OCI-LY3 (cell line): ENCODE data around the gene LPCAT3.

Experiments used
- H2AFZ ChIP-seq: fragments of 200-600, 300-600 bp; shearing (Covaris generic); 2 replicates; pipeline ENCODE4 v1.6.0; 2014; ENCODE audit warnings: antibody characterized with exemption, low read depth, low read length
- H3K27ac ChIP-seq: fragments of 200-600, 300-600 bp; sonication (generic); 2 replicates; pipeline ENCODE4 v1.5.1; 2014; ENCODE audit warnings: mild to moderate bottlenecking, low read length, moderate library complexity, mixed read lengths
- H3K27me3 ChIP-seq: fragments of 200-600, 300-600 bp; sonication (generic); 2 replicates; pipeline ENCODE4 v1.6.1; 2014; ENCODE audit warnings: low read depth, low read length, mixed read lengths
- H3K36me3 ChIP-seq: fragments of 200-600, 300-600 bp; sonication (generic); replicated peaks from 2 replicates; pipeline ENCODE3; 2014; ENCODE audit warnings: low read depth, low read length, mixed read lengths
- H3K4me1 ChIP-seq: fragments of 300-600, 200-600 bp; sonication (generic); 2 replicates; pipeline ENCODE4 v1.6.1; 2014; ENCODE audit warnings: low read length, mixed read lengths
- H3K4me2 ChIP-seq: fragments of 200-600, 300-600 bp; sonication (generic); 2 replicates; pipeline ENCODE4 v1.6.1; 2014; ENCODE audit warnings: low read length, mixed read lengths
- H3K4me3 ChIP-seq: fragments of 300-600, 200-600 bp; sonication (generic); 2 replicates; pipeline ENCODE4 v1.5.1; 2014; ENCODE audit warnings: antibody characterized with exemption, mild to moderate bottlenecking, low read length, moderate library complexity
- H3K79me2 ChIP-seq: fragments of 300-600, 200-600 bp; shearing (Covaris generic); 2 replicates; pipeline ENCODE4 v1.6.1; 2014; ENCODE audit warnings: mild to moderate bottlenecking, low read length, mixed read lengths
- H3K9ac ChIP-seq: fragments of 300-600, 200-600 bp; shearing (Covaris generic); 2 replicates; pipeline ENCODE4 v1.6.0; 2014; ENCODE audit warnings: mild to moderate bottlenecking, low read length, moderate library complexity
- H3K9me3 ChIP-seq: fragments of 200-600, 300-600 bp; shearing (Covaris generic); 2 replicates; pipeline ENCODE4 v1.6.1; 2014; ENCODE audit warnings: low read length, mixed read lengths; ENCODE audit not compliant: insufficient read depth
- H4K20me1 ChIP-seq: fragments of 200-600, 300-600 bp; sonication (generic); 2 replicates; pipeline ENCODE4 v1.6.1; 2016; ENCODE audit warnings: low read length, mixed read lengths; ENCODE audit not compliant: insufficient read depth
- EZH2phosphoT487 ChIP-seq: fragments of 200-600 bp; shearing (Covaris generic); IDR thresholded peaks from 2 replicates; pipeline ENCODE4 v1.6.1; 2018; ENCODE audit warnings: antibody characterized with exemption, mixed run types, low read depth
- TF ChIP-seq, protein P1 (sequence below): fragments of 200-600, 300-600 bp; sonication (generic); IDR thresholded peaks from 2 replicates; pipeline ENCODE4 v1.5.1; 2014; ENCODE audit warnings: antibody characterized with exemption, low read length, low read depth

LPCAT3 gene

DNA sequence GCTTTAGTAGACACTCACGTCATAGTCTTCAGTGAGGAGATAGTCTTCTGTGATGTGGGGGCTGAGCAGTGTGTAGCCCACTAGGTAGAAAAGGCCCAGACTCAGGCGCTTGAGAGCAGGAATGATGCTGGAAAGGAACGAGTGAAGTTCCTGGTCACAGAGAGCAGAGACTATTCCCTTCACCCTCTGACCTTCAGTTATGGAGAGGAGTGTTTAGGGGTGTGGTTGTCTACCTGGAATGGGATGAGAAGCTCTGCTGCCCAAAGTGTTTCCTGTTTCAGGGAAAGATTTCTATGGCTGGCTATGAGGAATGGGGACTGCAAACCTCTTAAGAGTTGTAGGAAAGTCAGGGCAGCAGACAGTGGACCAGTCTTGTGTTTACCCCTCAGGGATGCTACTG is 38.8 kb downstream of the LPCAT3 start:
- Histone ChIP-seq H3K9me3 (no peaks in the 10 kb centered on the region), H3K4me2 (no peak overlapping the region), H3K27me3 (no peaks in the 10 kb centered on the region), H3K4me1 (no peaks in the 10 kb centered on the region), H3K9ac (no peak overlapping the region), H2AFZ (no peak overlapping the region), H4K20me1 (no peaks in the 10 kb centered on the region), H3K27ac (no peak overlapping the region), H3K79me2 (no peaks in the 10 kb centered on the region; the same call in 1 of the 2 replicates), H3K36me3 (peaks cover 62% of the 10 kb centered on the region), H3K4me3 (no peak overlapping the region)
- TF ChIP-seq, protein P1, sequence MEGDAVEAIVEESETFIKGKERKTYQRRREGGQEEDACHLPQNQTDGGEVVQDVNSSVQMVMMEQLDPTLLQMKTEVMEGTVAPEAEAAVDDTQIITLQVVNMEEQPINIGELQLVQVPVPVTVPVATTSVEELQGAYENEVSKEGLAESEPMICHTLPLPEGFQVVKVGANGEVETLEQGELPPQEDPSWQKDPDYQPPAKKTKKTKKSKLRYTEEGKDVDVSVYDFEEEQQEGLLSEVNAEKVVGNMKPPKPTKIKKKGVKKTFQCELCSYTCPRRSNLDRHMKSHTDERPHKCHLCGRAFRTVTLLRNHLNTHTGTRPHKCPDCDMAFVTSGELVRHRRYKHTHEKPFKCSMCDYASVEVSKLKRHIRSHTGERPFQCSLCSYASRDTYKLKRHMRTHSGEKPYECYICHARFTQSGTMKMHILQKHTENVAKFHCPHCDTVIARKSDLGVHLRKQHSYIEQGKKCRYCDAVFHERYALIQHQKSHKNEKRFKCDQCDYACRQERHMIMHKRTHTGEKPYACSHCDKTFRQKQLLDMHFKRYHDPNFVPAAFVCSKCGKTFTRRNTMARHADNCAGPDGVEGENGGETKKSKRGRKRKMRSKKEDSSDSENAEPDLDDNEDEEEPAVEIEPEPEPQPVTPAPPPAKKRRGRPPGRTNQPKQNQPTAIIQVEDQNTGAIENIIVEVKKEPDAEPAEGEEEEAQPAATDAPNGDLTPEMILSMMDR = no peak
- TF ChIP-seq EZH2phosphoT487 = no peak

DNA sequence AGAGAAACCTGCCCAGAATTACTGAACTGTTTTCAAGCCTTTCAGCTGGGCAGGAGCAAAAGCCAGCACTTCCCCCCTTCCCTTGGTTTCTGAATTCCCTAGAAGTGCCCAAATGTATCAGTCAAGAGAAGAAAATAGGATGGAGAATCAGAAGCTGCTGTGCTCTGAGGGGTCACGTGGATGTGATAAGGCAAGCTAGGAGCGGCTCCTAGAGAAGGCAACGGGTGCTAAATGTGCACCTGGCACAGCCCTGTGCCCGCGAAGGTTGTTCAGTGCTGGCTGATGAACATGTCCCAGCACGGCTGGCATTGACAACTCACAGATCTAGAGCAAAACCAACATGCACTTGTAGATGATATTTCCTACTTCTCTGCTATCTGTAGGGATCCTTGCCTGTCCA is 39.3 kb downstream of the LPCAT3 start:
- no peaks in the 10 kb centered on the region for H3K9me3 ChIP-seq
- no peaks in the 10 kb centered on the region for H3K4me1 ChIP-seq
- H3K4me2 ChIP-seq = no peak overlapping the region

DNA sequence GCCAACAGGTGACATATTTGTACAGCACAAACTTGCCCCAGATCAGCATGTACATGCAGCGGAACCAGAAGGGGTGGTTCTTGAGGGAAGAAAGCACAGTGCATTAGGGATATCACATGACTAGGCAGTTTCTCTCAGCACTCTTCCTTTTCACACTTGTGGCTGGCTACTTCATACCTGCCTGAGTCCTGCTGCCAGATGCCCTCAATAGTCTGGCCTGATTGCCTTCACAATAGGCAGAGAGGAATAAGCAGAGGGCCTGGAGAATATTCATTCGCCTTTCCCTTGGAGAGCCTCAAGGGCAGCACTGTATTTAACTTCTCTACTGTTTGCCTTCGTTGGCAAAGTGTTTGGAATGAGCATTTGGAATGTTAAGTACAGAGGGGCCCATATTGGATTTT is 39.7 kb downstream of the LPCAT3 start:
- H3K4me3 ChIP-seq = no peak overlapping the region
- H3K27ac ChIP-seq = no peak overlapping the region
- H3K9me3 ChIP-seq = no peaks in the 10 kb centered on the region
- H3K36me3 ChIP-seq = peaks cover 64% of the 10 kb centered on the region
- H3K79me2 ChIP-seq = peaks cover 7% of the 10 kb centered on the region
- H4K20me1 ChIP-seq = no peaks in the 10 kb centered on the region
- no peak overlapping the region for H2AFZ ChIP-seq
- H3K4me2 ChIP-seq = no peak overlapping the region
- no peaks in the 10 kb centered on the region for H3K4me1 ChIP-seq
- no peaks in the 10 kb centered on the region for H3K27me3 ChIP-seq
- TF ChIP-seq, protein P1 = no peak
- H3K9ac ChIP-seq = no peak overlapping the region

More for the DNA sequence above, 39.3 kb downstream of the LPCAT3 start:
- H3K4me3 ChIP-seq = no peak overlapping the region
- H3K27me3 ChIP-seq = no peaks in the 10 kb centered on the region
- peaks cover 3% of the 10 kb centered on the region for H3K79me2 ChIP-seq
- peaks cover 63% of the 10 kb centered on the region for H3K36me3 ChIP-seq
- no peak overlapping the region for H3K27ac ChIP-seq
- H3K9ac ChIP-seq = no peak overlapping the region
- no peaks in the 10 kb centered on the region for H4K20me1 ChIP-seq
- H2AFZ ChIP-seq = no peak overlapping the region
- TF ChIP-seq EZH2phosphoT487 = no peak

DNA sequence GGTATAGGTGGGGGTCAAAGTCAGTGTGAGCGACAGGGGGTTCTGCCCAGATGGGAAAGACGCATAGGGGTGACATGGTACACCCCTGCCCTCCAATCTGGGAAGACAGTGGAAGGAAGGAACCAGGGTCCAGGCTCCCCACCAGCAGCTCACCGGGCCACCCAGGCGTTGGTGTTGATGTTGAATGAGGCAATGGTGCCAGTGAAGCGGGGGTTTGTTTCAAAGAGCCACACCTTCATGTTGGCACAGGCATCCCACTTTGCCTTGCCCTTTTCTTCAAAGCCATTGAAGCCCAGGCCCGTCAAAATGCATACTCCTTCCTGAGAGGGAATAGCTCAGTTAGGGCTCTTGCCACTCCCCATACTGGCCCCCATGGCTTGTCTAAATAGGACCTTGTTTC is 40.1 kb downstream of the LPCAT3 start:
- Histone ChIP-seq H3K4me2 (no peak overlapping the region), H3K36me3 (peaks cover 64% of the 10 kb centered on the region), H3K9me3 (no peaks in the 10 kb centered on the region), H3K27ac (no peak overlapping the region), H3K9ac (no peak overlapping the region), H3K4me3 (no peak overlapping the region), H3K27me3 (no peaks in the 10 kb centered on the region), H3K79me2 (peaks cover 10% of the 10 kb centered on the region), H2AFZ (no peak overlapping the region), H3K4me1 (no peaks in the 10 kb centered on the region), H4K20me1 (no peaks in the 10 kb centered on the region)
- no peak for TF ChIP-seq EZH2phosphoT487
- TF ChIP-seq, protein P1 = no peak

DNA sequence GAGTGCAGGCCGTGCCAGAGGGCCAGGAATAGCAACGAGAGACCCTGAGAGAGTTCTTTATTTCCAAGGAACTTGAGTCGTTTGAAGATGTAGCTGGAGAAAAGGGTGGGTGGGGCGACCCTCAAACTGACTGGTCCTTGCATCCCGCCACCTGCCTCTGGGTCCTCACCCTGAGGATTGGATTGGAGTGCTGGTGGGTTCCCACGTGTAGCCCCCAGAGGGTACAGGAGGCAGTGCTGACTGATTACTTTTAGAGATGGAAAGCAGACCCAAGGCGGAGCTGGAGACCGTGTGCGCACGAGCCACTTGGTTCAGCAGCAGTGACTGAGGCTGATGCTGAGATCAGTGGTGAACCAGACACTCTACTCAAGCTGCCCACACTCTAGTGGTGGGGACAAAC is 40.6 kb downstream of the LPCAT3 start:
- no peak overlapping the region for H2AFZ ChIP-seq
- no peaks in the 10 kb centered on the region for H3K9me3 ChIP-seq
- no peak for TF ChIP-seq EZH2phosphoT487
- TF ChIP-seq, protein P1 = no peak
- H3K27me3 ChIP-seq = no peaks in the 10 kb centered on the region
- H3K79me2 ChIP-seq = peaks cover 15% of the 10 kb centered on the region
- H3K4me2 ChIP-seq = no peak overlapping the region
- no peaks in the 10 kb centered on the region for H4K20me1 ChIP-seq
- H3K27ac ChIP-seq = no peak overlapping the region
- no peak overlapping the region for H3K9ac ChIP-seq
- peaks cover 2% of the 10 kb centered on the region for H3K4me1 ChIP-seq
- H3K36me3 ChIP-seq = peaks cover 64% of the 10 kb centered on the region
- H3K4me3 ChIP-seq = no peak overlapping the region
